Measurements from ENCODE around the gene ZNF273.
"Not testable (repeated sequence)": the region's sequence is repeated elsewhere in the genome, so short reads cannot be mapped to it uniquely, and the experiment has no call there.

The ZNF273 gene

DNA sequence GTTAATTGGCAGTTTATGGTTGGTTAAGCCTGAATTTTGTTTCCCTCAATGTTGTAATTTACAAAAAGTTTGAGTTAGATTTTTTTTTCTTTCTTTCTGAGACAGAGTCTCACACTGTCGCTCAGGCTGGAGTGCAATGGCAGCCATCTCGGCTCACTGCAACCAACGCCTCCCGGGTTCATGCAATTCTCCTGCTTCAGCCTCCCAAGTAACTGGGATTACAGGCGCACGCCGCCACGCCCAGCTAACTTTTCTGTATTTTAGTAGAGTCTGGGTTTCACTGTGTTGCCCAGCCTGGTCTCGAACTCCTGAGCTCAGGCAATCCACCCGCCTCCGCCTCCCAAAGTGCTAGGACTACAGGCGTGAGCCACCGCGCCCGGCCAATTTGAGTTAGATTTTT is 935 bp downstream of the ZNF273 start:
- in situ Hi-C loops (cut with HindIII; ENCODE audit: low pct_ligation_motif_present, low sequenced_read_pairs): no loop called here
- DNase-seq: no peak
- TF ChIP-seq, protein P1, sequence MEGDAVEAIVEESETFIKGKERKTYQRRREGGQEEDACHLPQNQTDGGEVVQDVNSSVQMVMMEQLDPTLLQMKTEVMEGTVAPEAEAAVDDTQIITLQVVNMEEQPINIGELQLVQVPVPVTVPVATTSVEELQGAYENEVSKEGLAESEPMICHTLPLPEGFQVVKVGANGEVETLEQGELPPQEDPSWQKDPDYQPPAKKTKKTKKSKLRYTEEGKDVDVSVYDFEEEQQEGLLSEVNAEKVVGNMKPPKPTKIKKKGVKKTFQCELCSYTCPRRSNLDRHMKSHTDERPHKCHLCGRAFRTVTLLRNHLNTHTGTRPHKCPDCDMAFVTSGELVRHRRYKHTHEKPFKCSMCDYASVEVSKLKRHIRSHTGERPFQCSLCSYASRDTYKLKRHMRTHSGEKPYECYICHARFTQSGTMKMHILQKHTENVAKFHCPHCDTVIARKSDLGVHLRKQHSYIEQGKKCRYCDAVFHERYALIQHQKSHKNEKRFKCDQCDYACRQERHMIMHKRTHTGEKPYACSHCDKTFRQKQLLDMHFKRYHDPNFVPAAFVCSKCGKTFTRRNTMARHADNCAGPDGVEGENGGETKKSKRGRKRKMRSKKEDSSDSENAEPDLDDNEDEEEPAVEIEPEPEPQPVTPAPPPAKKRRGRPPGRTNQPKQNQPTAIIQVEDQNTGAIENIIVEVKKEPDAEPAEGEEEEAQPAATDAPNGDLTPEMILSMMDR (IDR thresholded peaks at IDR 0.05; ENCODE audit: low read depth, low read length, missing control alignments): no peak
- Histone ChIP-seq H3K27me3 (replicated peaks) (no peaks in the 10 kb centered on the region), H3K36me3 (replicated peaks) (no peaks in the 10 kb centered on the region), H3K4me3 (ENCODE audit: low read depth, low read length) (peak overlapping the region; percentile 85), H3K27ac (no peak overlapping the region)

DNA sequence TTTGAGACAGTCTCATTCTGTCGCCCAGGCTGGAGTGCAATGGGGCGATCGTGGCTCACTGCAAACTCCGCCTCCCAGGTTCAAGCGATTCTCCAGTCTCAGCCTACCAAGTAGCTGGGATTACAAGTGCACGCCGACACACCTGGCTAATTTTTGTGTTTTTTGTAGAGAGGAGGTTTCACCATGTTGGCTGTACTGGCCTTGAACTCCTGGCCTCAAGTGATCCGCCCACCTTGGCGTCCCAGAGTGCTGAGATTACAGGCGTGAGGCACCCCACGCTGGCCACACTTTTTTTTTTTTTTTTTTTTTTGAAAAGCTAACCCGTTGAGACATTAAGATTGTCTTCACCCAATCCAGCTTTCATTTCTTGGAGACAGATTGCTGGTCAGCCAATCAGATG is 2.1 kb downstream of the ZNF273 start:
- no peaks in the 10 kb centered on the region for H3K36me3 ChIP-seq (replicated peaks)
- TF ChIP-seq, protein P1 (IDR thresholded peaks at IDR 0.05; ENCODE audit: low read depth, low read length, missing control alignments): no peak
- DNase-seq: no peak
- H3K27ac ChIP-seq: no peak overlapping the region
- in situ Hi-C loops (cut with HindIII; ENCODE audit: low pct_ligation_motif_present, low sequenced_read_pairs): no loop called here
- H3K4me3 ChIP-seq (ENCODE audit: low read depth, low read length): no peak overlapping the region
- H3K27me3 ChIP-seq (replicated peaks): no peaks in the 10 kb centered on the region

DNA sequence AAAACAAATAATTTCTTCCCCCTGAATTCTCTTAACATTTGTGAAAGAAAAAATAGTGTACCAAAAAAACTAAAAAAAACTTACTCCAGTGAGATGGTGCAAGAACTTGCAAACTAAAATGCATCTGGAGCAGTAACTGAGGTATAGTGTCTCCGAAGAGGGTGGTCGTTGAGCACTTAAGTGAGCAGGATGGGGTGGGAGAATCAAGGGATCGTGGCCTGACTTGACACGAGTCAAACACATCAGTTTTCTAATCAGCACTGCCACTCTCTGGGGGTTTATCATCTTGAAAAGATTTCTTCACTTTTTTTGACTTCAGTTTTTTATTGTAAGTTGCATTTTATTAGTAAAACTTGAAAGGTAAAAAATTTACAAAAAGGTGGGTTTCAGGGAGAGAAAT is 2.5 kb downstream of the ZNF273 start:
- Histone ChIP-seq H3K36me3 (replicated peaks) (no peaks in the 10 kb centered on the region), H3K27me3 (replicated peaks) (no peaks in the 10 kb centered on the region), H3K27ac (no peak overlapping the region), H3K4me3 (ENCODE audit: low read depth, low read length) (no peak overlapping the region)
- TF ChIP-seq, protein P1 (IDR thresholded peaks at IDR 0.05; ENCODE audit: low read depth, low read length, missing control alignments): no peak
- in situ Hi-C loops (cut with HindIII; ENCODE audit: low pct_ligation_motif_present, low sequenced_read_pairs): no loop called here
- DNase-seq: no peak

DNA sequence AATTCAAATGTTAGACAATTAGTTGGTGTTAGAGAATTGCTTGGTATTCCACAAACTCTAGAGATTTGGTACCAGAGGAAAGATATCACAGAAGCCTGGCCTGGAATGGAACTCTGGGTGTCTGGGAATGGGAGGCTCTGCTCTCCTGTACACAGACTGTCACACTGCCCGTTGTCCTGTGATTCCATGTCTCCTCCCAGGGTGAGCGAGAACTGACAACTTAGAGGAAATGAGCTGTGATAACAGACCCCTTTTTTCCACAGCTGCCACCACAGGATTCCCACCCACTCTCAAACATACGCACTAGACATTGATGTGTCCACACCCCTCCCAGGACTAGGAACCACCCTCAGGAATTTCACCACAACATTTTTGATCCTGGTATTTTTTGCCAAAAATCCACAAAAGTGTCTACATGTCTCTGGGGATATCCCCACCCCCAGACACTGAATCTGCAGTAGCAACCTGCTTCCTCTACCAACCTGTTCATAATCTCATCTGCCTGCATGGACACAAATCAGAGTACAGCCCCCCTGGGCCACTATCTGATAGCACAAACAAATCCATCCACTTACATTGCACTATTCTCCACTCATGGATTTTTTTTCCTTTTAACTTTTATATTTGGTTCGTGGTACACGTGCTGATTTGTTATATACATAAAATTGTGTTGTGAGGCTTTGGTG is 4.7 kb downstream of the ZNF273 start:
- Histone ChIP-seq H3K27ac (no peak overlapping the region), H3K4me3 (ENCODE audit: low read depth, low read length) (no peak overlapping the region), H3K27me3 (replicated peaks) (no peaks in the 10 kb centered on the region), H3K36me3 (replicated peaks) (no peaks in the 10 kb centered on the region)
- in situ Hi-C loops (cut with HindIII; ENCODE audit: low pct_ligation_motif_present, low sequenced_read_pairs): no loop called here
- DNase-seq: peak; percentile 12
- TF ChIP-seq, protein P1 (IDR thresholded peaks at IDR 0.05; ENCODE audit: low read depth, low read length, missing control alignments): no peak

DNA sequence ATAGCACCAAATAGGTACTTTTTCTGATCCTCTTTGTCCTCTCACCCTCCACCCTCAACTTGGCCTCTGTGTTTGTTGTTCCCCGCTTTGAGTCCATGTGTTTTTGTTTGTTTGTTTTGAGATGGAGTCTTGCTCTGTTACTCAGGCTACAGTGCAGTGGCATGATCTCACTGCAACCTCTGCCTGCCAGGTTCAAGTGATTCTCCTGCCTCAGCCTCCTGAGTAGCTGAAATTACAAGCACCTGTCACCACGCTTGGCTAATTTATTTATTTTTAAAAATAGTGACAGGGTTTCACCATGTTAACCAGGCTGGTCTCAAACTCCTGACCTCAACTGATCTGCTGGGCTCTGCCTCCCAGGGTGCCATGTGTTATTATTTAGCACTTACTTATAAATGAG is 5.3 kb downstream of the ZNF273 start:
- in situ Hi-C loops (cut with HindIII; ENCODE audit: low pct_ligation_motif_present, low sequenced_read_pairs): no loop called here
- Histone ChIP-seq H3K27me3 (replicated peaks) (no peaks in the 10 kb centered on the region), H3K4me3 (ENCODE audit: low read depth, low read length) (no peak overlapping the region), H3K36me3 (replicated peaks) (no peaks in the 10 kb centered on the region), H3K27ac (no peak overlapping the region)
- no peak for DNase-seq
- TF ChIP-seq, protein P1 (IDR thresholded peaks at IDR 0.05; ENCODE audit: low read depth, low read length, missing control alignments): no peak

DNA sequence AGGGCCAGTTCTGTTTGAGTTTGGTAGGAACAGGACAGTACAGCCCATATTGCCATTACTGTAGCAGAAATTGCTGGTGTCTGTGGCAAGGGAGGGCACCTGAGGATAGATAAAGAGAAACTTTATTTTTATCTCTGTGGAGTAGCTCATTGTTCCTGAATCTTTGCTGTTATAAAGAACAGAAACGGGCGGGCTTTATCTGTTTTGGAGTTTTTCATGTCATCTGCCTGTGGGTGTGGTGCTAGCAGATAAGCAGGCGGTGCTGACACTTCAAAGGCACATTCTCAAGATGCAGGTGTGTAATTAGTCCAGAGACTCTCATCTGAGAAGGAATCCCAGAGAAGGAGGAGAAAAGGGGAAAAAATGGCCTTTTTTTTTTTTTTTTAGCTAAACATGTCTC is 11.5 kb downstream of the ZNF273 start:
- Histone ChIP-seq H3K4me3 (ENCODE audit: low read depth, low read length) (no peak overlapping the region), H3K36me3 (replicated peaks) (no peaks in the 10 kb centered on the region), H3K27ac (no peak overlapping the region), H3K27me3 (replicated peaks) (no peaks in the 10 kb centered on the region)
- TF ChIP-seq, protein P1 (IDR thresholded peaks at IDR 0.05; ENCODE audit: low read depth, low read length, missing control alignments): no peak
- in situ Hi-C loops (cut with HindIII; ENCODE audit: low pct_ligation_motif_present, low sequenced_read_pairs): no loop called here
- no peak for DNase-seq

DNA sequence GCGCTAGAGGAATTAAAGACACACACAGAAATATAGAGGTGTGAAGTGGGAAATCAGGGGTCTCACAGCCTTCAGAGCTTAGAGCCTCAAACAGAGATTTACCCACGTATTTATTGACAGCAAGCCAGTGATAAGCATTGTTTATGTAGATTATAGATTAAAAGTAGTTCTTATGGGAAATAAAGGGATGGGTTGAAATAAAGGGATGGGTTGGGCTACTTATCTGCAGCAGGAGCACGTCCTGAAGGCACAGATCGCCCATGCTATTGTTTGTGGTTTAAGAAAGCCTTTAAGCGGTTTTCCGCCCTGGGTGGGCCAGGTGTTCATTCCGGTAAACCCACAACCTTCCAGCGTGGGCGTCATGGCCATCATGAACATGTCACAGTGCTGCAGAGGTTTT is 12.2 kb downstream of the ZNF273 start:
- H3K4me3 ChIP-seq (ENCODE audit: low read depth, low read length); H3K36me3 ChIP-seq (replicated peaks); DNase-seq; H3K27ac ChIP-seq; H3K27me3 ChIP-seq (replicated peaks); in situ Hi-C loops (cut with HindIII; ENCODE audit: low pct_ligation_motif_present, low sequenced_read_pairs): not testable (repeated sequence)

DNA sequence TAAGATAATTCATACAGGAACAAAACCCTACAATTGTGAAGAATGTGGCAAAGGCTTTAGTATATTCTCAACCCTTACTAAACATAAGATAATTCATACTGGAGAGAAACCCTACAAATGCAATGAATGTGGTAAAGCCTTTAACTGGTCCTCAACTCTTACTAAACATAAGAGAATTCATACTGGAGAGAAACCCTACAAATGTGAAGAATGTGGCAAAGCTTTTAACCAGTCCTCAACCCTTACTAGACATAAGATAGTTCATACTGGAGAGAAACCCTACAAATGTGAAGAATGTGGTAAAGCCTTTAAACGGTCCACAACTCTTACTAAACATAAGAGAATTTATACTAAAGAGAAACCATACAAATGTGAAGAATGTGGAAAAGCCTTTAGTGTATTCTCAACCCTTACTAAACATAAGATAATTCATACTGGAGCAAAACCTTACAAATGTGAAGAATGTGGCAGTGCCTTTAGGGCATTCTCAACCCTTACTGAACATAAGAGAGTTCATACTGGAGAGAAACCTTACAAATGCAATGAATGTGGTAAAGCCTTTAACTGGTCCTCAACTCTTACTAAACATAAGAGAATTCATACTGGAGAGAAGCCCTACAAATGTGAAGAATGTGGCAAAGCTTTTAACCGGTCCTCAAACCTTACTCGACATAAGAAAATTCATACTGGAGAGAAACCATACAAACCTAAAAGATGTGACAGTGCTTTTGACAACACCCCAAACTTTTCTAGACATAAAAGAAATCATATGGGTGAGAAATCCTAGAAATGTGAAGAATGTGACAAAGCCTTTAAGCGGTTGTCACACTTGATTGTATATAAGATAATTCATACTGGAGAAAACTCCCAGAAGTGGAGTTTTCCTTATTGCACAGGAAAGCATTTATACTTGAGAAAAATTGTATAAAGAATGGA is 25.4 kb downstream of the ZNF273 start:
- H3K36me3 ChIP-seq (replicated peaks); in situ Hi-C loops (cut with HindIII; ENCODE audit: low pct_ligation_motif_present, low sequenced_read_pairs); H3K4me3 ChIP-seq (ENCODE audit: low read depth, low read length); H3K27me3 ChIP-seq (replicated peaks); DNase-seq; H3K27ac ChIP-seq: not testable (repeated sequence)

All from brain microvascular endothelial cell (primary cell).